Right renal pelvis (tissue), 4 donors: ENCODE data around the gene PNMA1. TPM values are rescaled to one million over a fixed set of nuclear protein-coding genes. Genes with fewer than 3 reads are reported as not detected.

ENCODE experiments used
- DNase-seq, 4 donors: peaks; one replicate each; pipeline ENCODE4 v3.0.0-alpha.2; 2013; ENCODE audit warnings: low read depth in 4 of 4, low spot score in 3 of 4, missing footprints in 1 of 4
- polyA plus RNA-seq, 4 donors: library from polyadenylated mRNA; unstranded; fragments of 120-200 nt; gene quantifications; one replicate each; pipeline ENCODE4 v1.2.1, GENCODE V29; 2013; ENCODE audit not compliant: insufficient read length in 4 of 4

PNMA1 gene
- polyA plus RNA-seq, 4 donors, result 94.8 to 101 (median 98.2) TPM

- DNase-seq, result no peak
Observed at GRCh38 chr14:73680821-73681220, 33.4 kb downstream of the PNMA1 start.

- DNase-seq, result no peak
Observed at GRCh38 chr14:73678698-73679097, 35.5 kb downstream of the PNMA1 start.

- DNase-seq, result no peak
Observed at GRCh38 chr14:73674986-73675385, 39.2 kb downstream of the PNMA1 start.

- DNase-seq, result no peak
Observed at GRCh38 chr14:73667854-73668253, 46.3 kb downstream of the PNMA1 start.

GRCh38 chr14:73666583-73666982, 47.6 kb downstream of the PNMA1 start:
- no peak for DNase-seq

GRCh38 chr14:73665130-73665529, 49.1 kb downstream of the PNMA1 start:
- no peak for DNase-seq

- no peak for DNase-seq
Observed at GRCh38 chr14:73663548-73664212, 50.5 kb downstream of the PNMA1 start.

- no peak for DNase-seq
Observed at GRCh38 chr14:73662487-73662943, 51.7 kb downstream of the PNMA1 start.

GRCh38 chr14:73661872-73662271, 52.3 kb downstream of the PNMA1 start:
- no peak for DNase-seq

Other genes with a start within 250 kb of the PNMA1 start
- 10 to 100 TPM; 10.2 to 11.7 (median 11.0) TPM for gene RIOX1, start 223.5 kb downstream of the PNMA1 start, polyA plus RNA-seq
- gene ACOT1, start 177.2 kb downstream of the PNMA1 start, polyA plus RNA-seq, result 10 to 100 TPM in 2 of 4 donors, 1 to 10 TPM in 2; 6.3 to 13.1 (median 11.0) TPM
- 1 to 10 TPM in 2 of 4 donors, under 1 TPM in 2; 0.75 to 2.1 (median 1.5) TPM for gene HEATR4, start 155.4 kb downstream of the PNMA1 start, polyA plus RNA-seq
- gene ACOT2, start 145.2 kb downstream of the PNMA1 start, polyA plus RNA-seq, result 10 to 100 TPM; 56.2 to 74.6 (median 62.2) TPM
- gene ACOT4, start 122.5 kb downstream of the PNMA1 start, polyA plus RNA-seq, result 1 to 10 TPM; 3.3 to 4.3 (median 3.6) TPM
- under 1 TPM in 1 of 4 donors, not detected in 3; 0.30 TPM for gene ACOT6, start 101.9 kb downstream of the PNMA1 start, polyA plus RNA-seq
- gene DNAL1, start 69.4 kb downstream of the PNMA1 start, polyA plus RNA-seq, result 10 to 100 TPM; 18.9 to 28.4 (median 25.1) TPM
- 10 to 100 TPM; 23.1 to 34.0 (median 30.2) TPM for gene PTGR2, start 137.4 kb upstream of the PNMA1 start, polyA plus RNA-seq
- gene ZNF410, start 172.5 kb upstream of the PNMA1 start, polyA plus RNA-seq, result 10 to 100 TPM; 51.7 to 62.0 (median 58.1) TPM
- 10 to 100 TPM; 12.8 to 15.8 (median 14.1) TPM for gene FAM161B, start 235.7 kb upstream of the PNMA1 start, polyA plus RNA-seq
- gene COQ6, start 235.9 kb upstream of the PNMA1 start, polyA plus RNA-seq, result 10 to 100 TPM; 28.1 to 30.2 (median 29.9) TPM